CD4-positive, alpha-beta T cell treated with Interleukin-21 for 1 hour (primary cell): ENCODE data around the gene SEMA4D.

Experiments used
- DNase-seq: peaks from one replicate; pipeline ENCODE4 v3.0.0-alpha.2; 2020

The SEMA4D gene

GRCh38 chr9:89528540-89528939, 30.6 kb upstream of the SEMA4D start:
- no peak for DNase-seq

- no peak for DNase-seq
Measured at GRCh38 chr9:89528131-89528530, 30.2 kb upstream of the SEMA4D start.

- no peak for DNase-seq
Measured at GRCh38 chr9:89527084-89527483, 29.2 kb upstream of the SEMA4D start.

GRCh38 chr9:89526667-89527066, 28.8 kb upstream of the SEMA4D start:
- no peak for DNase-seq

GRCh38 chr9:89525446-89526374, 27.8 kb upstream of the SEMA4D start:
- DNase-seq = no peak

- no peak for DNase-seq
Measured at GRCh38 chr9:89524963-89525362, 27.1 kb upstream of the SEMA4D start.

GRCh38 chr9:89523948-89524347, 26.0 kb upstream of the SEMA4D start:
- peak; percentile 69 for DNase-seq

- DNase-seq = no peak
Measured at GRCh38 chr9:89522959-89523285, 25.0 kb upstream of the SEMA4D start.

GRCh38 chr9:89522261-89522958, 24.5 kb upstream of the SEMA4D start:
- peak; percentile 83 for DNase-seq

GRCh38 chr9:89519366-89519805, 21.5 kb upstream of the SEMA4D start:
- DNase-seq = no peak

- no peak for DNase-seq
Measured at GRCh38 chr9:89518466-89519365, 20.8 kb upstream of the SEMA4D start.

- DNase-seq = no peak
Measured at GRCh38 chr9:89515416-89515815, 17.5 kb upstream of the SEMA4D start.

GRCh38 chr9:89514956-89515355, 17.0 kb upstream of the SEMA4D start:
- DNase-seq = no peak

GRCh38 chr9:89514337-89514736, 16.4 kb upstream of the SEMA4D start:
- no peak for DNase-seq

- no peak for DNase-seq
Measured at GRCh38 chr9:89513837-89514236, 15.9 kb upstream of the SEMA4D start.

GRCh38 chr9:89512382-89512781, 14.5 kb upstream of the SEMA4D start:
- DNase-seq = no peak

GRCh38 chr9:89508951-89509615, 11.2 kb upstream of the SEMA4D start:
- no peak for DNase-seq

- no peak for DNase-seq
Measured at GRCh38 chr9:89505911-89506310, 8.0 kb upstream of the SEMA4D start.

- DNase-seq = no peak
Measured at GRCh38 chr9:89505048-89505447, 7.1 kb upstream of the SEMA4D start.

GRCh38 chr9:89502671-89503070, 4.8 kb upstream of the SEMA4D start:
- no peak for DNase-seq

- DNase-seq = peak; percentile 72
Measured at GRCh38 chr9:89502038-89502601, 4.2 kb upstream of the SEMA4D start.

- no peak for DNase-seq
Measured at GRCh38 chr9:89501311-89501898, 3.5 kb upstream of the SEMA4D start.
